GM19372 (cell line): ENCODE measurements around the gene ERCC8.
"Not testable (repeated sequence)": the region's sequence is repeated elsewhere in the genome, so short reads cannot be mapped to it uniquely, and the experiment has no call there.

Experiments used
- ATAC-seq: cut with Tn5 transposase; IDR thresholded peaks from one replicate; pipeline ENCODE4 v1.9.1; 2021; ENCODE audit warnings: mild to moderate bottlenecking, low read depth, moderate library complexity; ENCODE audit not compliant: unreplicated experiment

The ERCC8 gene

GRCh38 chr5:60918466-60918865, 26.4 kb downstream of the ERCC8 start:
- ATAC-seq = no peak

GRCh38 chr5:60916646-60917045, 28.2 kb downstream of the ERCC8 start:
- ATAC-seq = no peak

GRCh38 chr5:60903356-60903755, 41.5 kb downstream of the ERCC8 start:
- no peak for ATAC-seq

GRCh38 chr5:60896991-60897390, 47.9 kb downstream of the ERCC8 start:
- no peak for ATAC-seq

GRCh38 chr5:60893521-60893920, 51.3 kb downstream of the ERCC8 start:
- no peak for ATAC-seq

- ATAC-seq = no peak
These were observed 53.2 kb downstream of the ERCC8 start for GRCh38 chr5:60891667-60892066.

GRCh38 chr5:60888359-60889061, 56.4 kb downstream of the ERCC8 start:
- ATAC-seq = no peak

GRCh38 chr5:60887746-60888145, 57.1 kb downstream of the ERCC8 start:
- ATAC-seq = no peak

GRCh38 chr5:60887096-60887495, 57.8 kb downstream of the ERCC8 start:
- ATAC-seq = no peak

GRCh38 chr5:60886158-60886557, 58.7 kb downstream of the ERCC8 start:
- no peak for ATAC-seq

GRCh38 chr5:60883229-60883628, 61.6 kb downstream of the ERCC8 start:
- no peak for ATAC-seq

- no peak for ATAC-seq
These were observed 72.0 kb downstream of the ERCC8 start for GRCh38 chr5:60872892-60873291.

GRCh38 chr5:60870857-60871256, 74.0 kb downstream of the ERCC8 start:
- ATAC-seq = no peak

- not testable (repeated sequence) for ATAC-seq
These were observed 84.3 kb downstream of the ERCC8 start for GRCh38 chr5:60860572-60860971.

- ATAC-seq = no peak
These were observed 88.8 kb downstream of the ERCC8 start for GRCh38 chr5:60856066-60856465.

- no peak for ATAC-seq
These were observed 91.9 kb downstream of the ERCC8 start for GRCh38 chr5:60852940-60853339.

GRCh38 chr5:60852317-60852716, 92.6 kb downstream of the ERCC8 start:
- no peak for ATAC-seq

GRCh38 chr5:60851626-60852025, 93.2 kb downstream of the ERCC8 start:
- no peak for ATAC-seq

- no peak for ATAC-seq
These were observed 98.6 kb downstream of the ERCC8 start for GRCh38 chr5:60846298-60846697.

- peak; percentile 88 for ATAC-seq
These were observed 100.6 kb downstream of the ERCC8 start, which contains the start of gene ELOVL7 for GRCh38 chr5:60843936-60844905. Gene ELOVL7 (minus strand): TSS chr5:60844269. CDS start chr5:60787397, 56,872 bp downstream.

- peak; percentile 28 for ATAC-seq
These were observed 101.4 kb downstream of the ERCC8 start for GRCh38 chr5:60843386-60843935.
